NCI-H2029 (cell line): ENCODE measurements around the gene OR11A1.
"Not testable (repeated sequence)": the region's sequence is repeated elsewhere in the genome, so short reads cannot be mapped to it uniquely, and the experiment has no call there.

Source experiments
- DNase-seq: peaks from one replicate; lab custom pipeline; 2025; lab: John Stamatoyannopoulos, UW

Gene OR11A1

DNA sequence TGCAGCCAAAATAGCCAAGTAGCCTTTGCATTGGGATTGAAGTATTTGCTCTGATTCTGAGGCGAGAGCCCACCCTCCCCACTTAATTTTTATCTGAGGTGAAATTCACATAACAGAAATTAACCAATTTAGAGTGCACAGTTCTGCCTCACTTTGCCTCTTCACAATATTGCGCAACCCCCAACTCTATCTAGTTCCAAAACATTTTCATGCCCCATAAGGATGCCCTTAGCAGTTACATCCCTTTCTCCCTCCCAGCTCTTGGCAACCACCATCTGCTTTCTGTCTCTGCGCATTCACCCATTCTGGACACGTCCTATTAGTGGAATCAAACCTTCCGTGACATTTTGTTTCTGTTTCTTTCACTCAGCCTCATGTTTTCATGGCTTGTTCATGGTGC lies 21.9 kb upstream of the OR11A1 start:
- no peak for DNase-seq

DNA sequence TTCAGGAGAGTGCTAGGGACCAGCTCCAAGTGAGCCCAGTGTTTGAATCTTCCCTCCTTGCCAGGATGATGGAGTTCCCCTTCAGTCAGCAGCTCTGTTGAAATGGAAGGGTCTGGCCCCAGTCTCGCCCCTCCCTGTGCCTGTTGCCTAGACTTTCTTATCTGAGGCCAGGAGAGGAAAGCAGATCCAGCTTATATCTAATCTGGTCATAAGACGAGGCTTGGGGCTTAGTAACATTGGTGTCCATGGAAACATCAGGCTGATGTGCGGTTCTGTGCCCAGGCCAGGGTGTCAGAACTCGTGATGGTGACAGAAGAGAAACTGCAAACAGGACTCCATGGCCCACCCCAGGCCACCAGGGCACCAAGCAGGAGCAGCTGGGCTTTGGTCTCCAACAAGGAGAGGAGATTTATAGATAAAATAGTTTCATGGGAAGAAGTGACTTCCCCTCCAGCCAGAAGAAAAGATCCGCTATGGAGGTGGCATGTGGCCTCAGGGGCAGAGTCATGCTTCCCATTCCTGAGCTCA lies 21.1 kb upstream of the OR11A1 start:
- no peak for DNase-seq

DNA sequence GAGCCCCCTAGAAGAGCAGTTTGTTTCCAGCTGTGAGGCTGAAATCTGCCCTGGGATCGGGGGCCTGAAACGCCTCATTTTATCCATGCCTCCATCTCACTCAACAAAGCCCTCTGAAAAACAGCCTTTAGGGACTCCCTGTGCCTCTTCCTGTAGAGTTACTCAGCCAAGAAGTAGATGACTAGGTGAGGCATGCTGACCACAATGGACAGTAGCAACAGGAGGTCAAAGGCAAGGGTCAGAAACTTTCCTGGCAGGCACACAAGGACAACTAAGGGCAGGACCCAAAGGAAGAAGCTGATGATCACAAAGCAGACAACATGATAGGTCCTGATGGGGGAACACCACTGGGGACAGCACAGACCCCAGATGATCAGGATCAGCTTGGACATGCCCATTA lies 18.1 kb upstream of the OR11A1 start:
- no peak for DNase-seq

DNA sequence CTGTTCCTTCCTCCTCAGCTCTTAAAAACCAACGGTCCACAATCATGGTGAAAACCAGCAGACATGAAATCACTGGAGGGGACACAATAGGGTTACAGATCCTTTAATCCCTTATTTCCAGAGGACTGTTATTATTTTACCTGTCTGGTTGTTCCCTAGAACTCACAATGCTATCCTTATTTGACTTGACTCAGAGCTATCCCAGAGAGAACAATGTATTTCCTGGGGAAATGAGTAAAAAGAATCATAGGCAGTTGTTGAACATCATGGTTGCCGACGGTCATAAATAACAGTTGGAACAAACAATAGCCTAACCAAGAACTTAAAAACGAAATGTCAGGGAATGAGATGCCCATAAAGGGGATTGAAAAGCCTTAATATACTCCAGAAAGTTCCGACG lies 9.4 kb upstream of the OR11A1 start:
- DNase-seq: no peak

DNA sequence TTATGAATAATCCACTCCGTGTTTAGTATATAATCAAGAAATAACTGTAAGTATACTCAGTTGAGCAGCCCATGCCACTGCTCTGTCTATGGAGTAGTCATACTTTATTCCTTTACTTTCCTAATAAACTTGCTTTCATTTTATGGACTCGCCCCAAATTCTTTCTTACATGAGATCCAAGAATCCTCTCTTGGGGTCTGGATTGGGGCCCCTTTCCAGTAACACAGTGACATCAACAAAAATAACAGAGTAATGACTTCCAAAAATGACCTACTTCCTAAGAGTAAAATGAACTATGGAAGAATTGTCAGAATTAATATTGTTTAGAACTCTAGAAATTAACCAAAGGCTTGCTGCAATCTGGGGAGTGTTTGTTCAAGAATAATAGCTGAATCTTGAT lies 8.9 kb upstream of the OR11A1 start:
- DNase-seq: no peak

DNA sequence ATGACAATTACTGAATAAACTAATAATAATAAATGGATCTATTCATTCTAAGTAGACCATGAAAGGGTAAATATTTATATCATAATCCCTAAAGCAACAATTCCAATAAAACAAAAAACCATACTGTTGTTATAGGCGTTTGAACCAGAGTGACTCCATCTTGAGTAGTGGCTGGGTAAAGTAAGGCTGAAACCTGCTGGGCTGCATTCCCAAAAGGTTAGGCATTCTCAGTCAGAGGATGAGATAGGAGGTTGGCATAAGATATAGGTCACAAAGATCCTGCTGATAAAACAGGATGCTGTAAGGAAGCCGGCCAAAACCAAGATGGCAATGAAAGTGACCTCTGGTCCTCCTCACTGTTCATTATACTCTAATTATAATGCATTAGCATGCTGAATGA lies 8.4 kb upstream of the OR11A1 start:
- DNase-seq: no peak

DNA sequence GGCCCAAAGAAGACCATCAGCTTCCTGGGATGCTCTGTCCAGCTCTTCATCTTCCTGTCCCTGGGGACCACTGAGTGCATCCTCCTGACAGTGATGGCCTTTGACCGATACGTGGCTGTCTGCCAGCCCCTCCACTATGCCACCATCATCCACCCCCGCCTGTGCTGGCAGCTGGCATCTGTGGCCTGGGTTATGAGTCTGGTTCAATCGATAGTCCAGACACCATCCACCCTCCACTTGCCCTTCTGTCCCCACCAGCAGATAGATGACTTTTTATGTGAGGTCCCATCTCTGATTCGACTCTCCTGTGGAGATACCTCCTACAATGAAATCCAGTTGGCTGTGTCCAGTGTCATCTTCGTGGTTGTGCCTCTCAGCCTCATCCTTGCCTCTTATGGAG lies 5.2 kb upstream of the OR11A1 start:
- DNase-seq: no peak

DNA sequence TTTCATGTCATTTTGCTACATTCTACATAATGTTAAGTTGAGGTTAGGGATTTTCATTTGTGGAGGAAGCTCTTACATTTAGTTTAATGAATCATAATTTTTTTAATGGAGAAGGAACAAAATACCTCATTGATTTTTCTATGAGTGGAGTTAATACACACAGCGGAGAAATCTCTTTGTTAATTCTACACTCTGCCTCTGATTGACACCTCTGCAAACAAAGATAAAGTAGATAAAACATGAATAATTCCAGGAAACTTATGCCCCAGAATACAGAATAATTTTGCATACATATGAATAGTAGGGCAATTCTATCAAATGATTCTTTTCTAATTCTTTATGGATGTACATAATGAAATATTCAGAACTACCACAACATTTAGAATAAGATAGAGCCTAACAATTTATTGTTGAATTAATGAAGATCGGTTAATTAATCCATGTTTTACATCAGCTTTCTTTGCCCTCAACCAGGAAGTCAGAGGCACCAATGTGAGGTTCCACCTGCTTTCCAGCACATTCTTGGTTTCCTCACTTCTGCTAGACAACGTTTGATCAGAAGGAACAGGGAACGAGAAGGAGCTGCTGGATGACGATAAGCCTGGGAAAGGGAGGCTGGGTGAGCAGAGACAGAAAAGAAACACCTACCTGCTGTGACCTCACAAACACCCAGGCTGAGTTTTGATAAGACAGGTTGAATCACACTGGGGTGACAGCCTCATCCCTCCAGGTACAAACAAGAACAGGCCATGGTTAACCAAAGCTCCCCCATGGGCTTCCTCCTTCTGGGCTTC lies 4.3 kb upstream of the OR11A1 start:
- DNase-seq: no peak

DNA sequence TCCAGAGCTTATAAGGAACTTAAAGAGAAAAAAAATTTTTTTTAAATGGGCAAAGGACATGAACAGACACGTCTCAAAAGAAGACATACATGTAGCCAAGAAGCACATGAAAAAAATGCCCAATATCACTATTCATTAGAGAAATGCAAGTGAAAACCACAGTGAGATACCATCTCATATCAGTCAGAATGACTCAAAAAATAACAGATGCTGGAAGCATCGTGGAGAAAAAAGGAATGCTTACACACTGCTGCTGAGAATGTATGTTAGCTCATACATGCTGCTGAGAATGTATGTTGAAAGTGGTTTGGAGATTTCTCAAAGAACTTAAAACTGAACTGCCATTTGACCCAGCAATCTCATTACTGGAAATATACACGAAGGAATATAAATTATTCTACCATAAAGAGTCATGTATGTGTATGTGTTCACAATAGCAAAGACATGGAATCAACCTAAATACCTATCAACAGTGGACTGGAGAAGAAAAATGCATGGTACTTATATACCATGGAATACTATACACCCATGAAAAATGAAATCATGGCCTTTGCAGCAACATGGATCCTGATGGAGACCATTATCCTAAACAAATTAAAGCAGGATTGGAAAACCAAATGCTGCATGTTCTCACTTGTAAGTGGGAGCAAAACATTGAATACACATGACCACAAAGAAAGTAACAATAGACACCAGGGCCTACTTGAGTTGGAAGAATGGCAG lies 5.2 kb downstream of the OR11A1 start:
- no peak for DNase-seq

DNA sequence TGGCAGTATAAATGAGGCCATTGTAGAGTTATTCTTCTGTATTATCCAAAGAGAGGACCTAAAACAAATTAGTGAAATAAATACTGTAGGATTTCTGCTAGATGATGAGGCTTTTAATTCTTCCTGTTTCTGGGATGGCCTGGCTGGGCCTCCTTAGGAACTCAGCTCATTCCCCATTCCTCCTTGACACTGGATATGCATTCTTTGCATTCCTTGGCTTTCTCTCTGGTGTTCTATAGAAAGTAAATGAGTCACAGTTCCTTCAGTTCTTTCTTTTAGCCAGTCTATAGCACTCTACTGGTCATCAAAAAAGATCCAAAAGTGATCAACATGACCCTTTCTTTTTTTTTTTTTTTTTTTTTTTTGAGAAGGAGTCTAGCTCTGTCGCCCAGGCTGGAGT lies 9.2 kb downstream of the OR11A1 start:
- DNase-seq: no peak

DNA sequence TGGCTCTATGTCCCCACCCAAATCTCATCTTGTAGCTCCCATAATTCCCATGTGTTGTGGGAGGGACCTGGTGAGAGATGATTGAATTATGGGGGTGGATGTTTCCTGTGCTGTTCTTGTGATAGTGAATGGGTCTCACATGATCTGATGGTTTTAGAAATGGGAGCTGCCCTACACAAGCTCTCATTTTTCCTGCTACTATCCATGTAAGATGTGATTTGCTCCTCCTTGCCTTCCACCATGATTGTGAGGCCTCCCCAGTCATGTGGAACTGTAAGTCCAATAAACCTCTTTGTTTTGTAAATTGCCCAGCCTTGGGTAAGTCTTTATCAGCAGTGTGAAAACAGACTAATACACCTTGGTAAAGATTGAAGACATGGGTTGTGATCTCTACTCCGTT lies 12.8 kb downstream of the OR11A1 start:
- not testable (repeated sequence) for DNase-seq

DNA sequence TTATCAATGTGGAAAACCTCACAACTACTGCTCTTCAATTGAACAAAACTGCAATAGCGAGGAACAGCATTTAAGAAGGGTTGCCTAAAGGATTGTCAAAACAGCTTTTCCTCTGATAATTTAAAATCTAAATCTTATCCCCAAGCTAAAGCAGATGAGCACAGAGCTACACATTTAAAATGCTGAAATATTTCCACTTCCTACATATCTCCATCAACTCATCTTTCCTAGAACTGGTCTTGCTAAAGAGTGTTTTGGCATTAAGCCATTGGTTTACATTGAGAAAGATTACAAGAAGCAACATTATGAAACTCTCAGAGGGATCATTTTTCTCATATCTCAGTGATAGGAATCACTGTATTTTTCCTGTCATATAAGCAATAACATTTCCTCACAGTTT lies 14.2 kb downstream of the OR11A1 start:
- DNase-seq: no peak

DNA sequence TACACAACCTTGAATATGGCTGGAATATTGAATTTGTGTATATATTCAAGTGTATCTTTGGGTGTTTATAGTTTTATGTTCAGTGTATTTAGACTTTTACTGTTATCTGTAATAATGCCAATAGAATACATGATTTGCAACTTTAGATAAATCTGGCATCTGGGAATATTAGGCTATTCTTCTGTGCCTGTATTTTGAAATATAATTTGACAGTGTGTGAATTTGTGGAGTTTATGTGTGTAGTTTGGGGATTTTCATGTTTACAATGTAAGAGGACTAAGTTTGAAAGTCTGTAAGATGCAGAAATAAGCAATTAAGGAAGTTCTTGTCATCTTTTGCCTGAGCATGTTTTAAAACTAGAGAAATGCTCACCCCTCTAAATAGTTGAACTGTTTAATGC lies 17.9 kb downstream of the OR11A1 start, which contains the start of gene OR10C1:
Gene OR10C1 (plus strand): TSS at position 301 of the 400 bp plus-strand sequence. CDS start 710 bp downstream, outside the sequence.
- no peak for DNase-seq

DNA sequence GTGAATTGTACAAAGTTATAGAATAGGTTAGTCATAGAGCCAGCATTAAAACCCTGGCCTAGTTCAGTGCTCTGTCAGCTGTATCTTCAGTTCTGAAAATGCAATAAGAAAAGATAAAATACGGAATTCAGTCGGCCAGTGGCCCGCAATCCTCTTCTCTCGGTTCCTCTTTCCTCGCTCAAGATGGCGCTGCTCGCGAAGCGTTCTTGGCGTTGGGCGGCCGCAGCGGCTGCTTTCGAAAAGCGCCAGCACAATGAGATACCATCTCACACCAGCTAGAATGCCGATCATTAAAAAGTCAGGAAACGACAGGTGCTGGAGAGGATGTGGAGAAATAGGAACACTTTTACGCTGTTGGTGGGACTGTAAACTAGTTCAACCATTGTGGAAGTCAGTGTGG lies 20.1 kb downstream of the OR11A1 start:
- DNase-seq: not testable (repeated sequence)

DNA sequence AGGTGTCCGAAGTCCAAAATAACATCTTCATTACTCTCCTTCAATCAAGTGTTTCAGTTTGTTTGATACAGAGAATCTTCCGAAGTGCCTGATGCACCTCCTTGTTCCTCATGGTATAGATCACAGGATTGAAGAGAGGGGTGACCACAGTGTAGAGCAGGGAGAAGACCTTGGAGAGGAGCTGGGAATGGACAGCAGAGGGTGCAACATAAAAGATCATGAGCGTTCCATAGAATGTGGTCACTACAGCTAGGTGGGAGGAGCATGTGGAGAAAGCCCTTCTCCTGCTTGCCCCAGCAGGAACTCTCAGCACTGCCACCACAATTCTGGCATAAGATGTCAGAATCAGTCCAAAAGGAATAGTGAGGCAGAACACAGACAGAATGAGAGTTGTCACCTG lies 30.2 kb downstream of the OR11A1 start:
- no peak for DNase-seq

DNA sequence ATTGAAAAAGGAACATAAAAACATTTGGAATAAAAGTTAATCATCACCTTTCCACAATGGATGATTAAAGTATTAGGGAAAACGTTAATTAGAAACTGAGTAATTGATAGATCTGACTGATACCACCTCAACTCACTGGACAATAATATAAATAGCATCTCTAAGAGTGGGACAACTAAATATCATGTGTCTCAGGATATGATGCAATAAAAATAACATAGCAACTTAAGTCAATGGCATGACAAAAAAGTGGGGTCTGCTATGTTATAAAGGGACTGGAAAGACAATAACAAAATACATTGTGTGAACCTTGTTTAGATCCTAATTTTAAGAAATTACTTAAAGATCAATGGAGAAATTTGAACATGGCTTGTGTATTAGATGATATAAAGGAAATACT lies 31.8 kb downstream of the OR11A1 start:
- DNase-seq: no peak

DNA sequence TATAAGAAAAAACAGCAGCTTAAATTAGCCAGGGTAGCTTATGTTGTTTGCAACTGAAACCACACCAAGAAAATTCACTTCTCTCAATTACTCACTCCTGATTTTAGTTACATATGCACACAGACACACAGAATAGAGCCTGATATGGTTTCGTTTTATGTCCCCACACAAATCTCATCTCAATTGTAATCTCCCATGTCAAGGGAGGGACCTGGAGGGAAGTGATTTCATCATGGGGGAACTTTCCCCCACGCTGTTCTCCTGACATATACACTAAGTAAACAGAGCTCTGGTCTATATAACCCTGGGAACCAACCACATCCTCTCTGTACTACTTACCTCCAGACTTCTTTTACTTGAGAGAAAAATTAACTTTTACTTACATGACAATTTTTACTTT lies 32.3 kb downstream of the OR11A1 start:
- DNase-seq: no peak

DNA sequence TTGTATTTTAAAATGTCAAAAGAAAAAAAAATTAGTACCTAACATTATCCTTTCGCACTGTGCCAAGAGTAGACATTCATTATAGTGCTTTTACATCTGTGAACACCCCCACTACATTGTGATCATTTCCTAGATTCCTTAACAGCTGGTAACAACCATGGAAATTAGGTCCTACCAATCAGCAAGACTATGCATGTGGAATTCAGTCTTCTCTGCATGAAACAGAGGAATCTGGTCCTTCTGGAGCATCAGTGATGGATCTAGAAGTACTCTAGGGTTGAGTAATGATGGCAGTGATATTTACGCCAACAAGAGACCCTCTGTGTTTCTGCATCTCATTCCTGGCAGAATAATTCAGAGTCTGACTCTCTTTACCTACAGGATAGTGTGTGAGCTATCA lies 32.7 kb downstream of the OR11A1 start:
- DNase-seq: no peak

DNA sequence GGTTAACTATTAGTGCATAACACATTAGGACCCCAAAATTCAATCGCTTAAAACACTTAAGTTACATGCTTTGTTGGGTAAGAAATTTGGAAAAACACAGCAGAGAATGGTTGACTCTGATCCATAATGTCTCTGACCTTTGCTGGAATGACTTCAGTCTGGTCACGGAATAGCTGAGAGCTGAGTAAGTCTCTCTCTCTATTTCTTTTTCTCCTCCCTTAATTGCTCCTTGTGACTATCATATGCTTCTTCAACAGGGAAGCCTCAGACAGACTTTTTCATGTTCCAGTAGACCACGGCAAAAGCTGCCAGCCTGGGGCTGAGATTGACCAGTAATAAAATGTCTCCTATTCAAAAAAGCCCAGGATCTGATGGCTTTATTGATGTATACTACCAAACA lies 37.4 kb downstream of the OR11A1 start:
- DNase-seq: no peak

DNA sequence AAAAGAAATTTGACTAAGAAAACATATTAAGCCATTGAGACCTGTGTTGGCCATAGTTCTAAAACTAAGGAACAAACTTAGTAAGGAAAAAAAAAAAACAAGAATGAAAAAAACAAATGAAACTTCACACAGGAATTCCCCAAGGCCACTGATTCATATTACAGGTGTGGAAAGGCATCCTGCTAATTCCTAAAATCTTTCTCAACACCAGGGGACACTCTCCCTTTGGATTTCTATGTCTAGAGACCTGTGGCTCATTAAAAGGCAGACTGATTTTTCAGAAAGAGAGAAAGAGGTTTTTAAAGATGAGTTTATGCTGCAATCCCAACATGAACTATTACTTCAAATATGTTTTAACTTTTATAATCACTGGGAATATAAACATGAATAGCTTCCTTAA lies 42.3 kb downstream of the OR11A1 start, which contains the start of gene OR12D1:
Gene OR12D1 (plus strand): TSS at position 341 of the 400 bp plus-strand sequence.
- no peak for DNase-seq

DNA sequence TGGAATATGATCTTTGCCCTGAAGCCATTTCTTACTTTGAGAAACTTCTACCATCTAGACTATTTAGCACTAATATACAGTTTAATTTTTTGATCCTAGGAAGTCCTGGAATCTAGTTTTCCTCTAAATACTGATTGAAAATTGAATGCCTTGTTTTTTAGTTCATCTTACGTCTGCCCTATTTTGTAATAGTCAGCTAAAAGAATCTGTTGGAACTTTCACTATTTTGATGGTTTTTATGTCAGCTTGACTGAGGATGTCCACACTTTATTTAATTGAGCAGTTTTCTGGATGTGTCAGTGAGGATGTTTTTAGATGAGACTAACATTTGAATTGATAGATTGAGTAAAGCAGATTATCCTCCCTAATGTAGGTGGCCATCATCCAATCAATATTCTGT lies 53.1 kb downstream of the OR11A1 start:
- no peak for DNase-seq

DNA sequence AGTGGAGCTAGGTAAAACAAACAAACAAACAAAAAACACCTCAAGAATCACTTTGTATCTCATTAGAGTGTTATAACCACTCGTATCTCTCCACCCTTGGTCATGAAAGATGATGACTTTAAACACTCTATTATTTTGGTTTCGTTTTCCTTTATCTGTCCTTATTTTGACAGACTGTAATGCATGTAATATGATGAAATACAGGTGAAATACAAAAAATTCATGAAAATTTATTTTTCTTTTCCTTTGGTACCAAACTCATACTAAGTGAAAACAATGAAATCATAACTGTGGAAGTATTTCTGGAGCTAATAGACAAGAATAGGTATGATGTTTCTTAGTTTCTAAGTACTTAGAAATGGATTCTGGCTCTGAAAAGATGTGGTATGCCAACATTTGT lies 57.3 kb downstream of the OR11A1 start:
- DNase-seq: no peak

DNA sequence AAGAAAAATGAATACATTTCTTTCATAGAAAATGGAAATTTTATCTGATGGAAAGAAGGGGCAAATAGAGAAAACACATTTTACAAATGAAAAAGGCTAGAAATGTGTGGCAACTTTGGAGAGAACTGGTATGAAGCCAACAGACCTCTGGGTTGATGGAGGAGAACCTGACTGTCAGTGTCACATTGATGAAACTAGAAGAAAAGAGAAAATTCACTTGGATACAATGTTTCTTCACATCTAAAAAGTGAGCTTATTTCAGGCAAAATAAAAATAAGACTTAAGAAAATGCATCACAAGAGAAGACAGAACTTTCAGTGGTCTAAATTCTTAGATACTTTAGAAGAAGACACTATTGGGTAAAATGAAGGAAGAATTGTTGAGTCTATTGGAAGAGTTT lies 61.5 kb downstream of the OR11A1 start, which contains the start of gene OR12D2:
Gene OR12D2 (plus strand): TSS at position 301 of the 400 bp plus-strand sequence. CDS start 1,069 bp downstream, outside the sequence.
- no peak for DNase-seq
